OCI-LY3 (cell line): Measurements from ENCODE around the gene CELF5.

Source experiments
- CTCF ChIP-seq: fragments of 200-600, 300-600 bp; sonication (generic); IDR thresholded peaks from 2 replicates; pipeline ENCODE4 v1.5.1; 2014; ENCODE audit warnings: antibody characterized with exemption, low read length, low read depth
- EZH2phosphoT487 ChIP-seq: fragments of 200-600 bp; shearing (Covaris generic); IDR thresholded peaks from 2 replicates; pipeline ENCODE4 v1.6.1; 2018; ENCODE audit warnings: antibody characterized with exemption, mixed run types, low read depth

- no peak for TF ChIP-seq CTCF
- TF ChIP-seq EZH2phosphoT487: no peak
Observed at GRCh38 chr19:3225677-3226093, 1.2 kb downstream of the CELF5 start.
